IMR-90 (cell line): ENCODE results near the gene KIAA0408. TPM values are rescaled to one million over a fixed set of nuclear protein-coding genes. Genes with fewer than 3 reads are reported as not detected.
A peak's percentile ranks its signal among the peaks of the same experiment; 100 is the strongest.
"Not testable (repeated sequence)": the region's sequence is repeated elsewhere in the genome, so short reads cannot be mapped to it uniquely, and the experiment has no call there.

Experiments
- ATAC-seq: fragments of 200-7000 bp; cut with Tn5 transposase; 2 replicates; pipeline ENCODE4 v1.9.1; 2020; ENCODE audit warnings: low read depth, mild to moderate bottlenecking, moderate library complexity
- BruUV-seq: library from RNA; stranded (reverse); fragments of 400-500 nt; replicated peaks from 2 replicates; lab custom pipeline; 2021; lab: Mats Ljungman, UMichigan
- CTCF ChIA-PET: fragments of 300-600 bp; formaldehyde crosslinking; extraction: SDS; loops from one replicate; lab custom pipeline; 2021; ENCODE audit warnings: antibody characterized with exemption; lab: Yijun Ruan, JAX
- POLR2A ChIA-PET: fragments of 300-600 bp; sonication (Branson Sonifier 250); formaldehyde crosslinking; loops from one replicate; lab custom pipeline; 2022; ENCODE audit warnings: antibody characterized with exemption; ENCODE audit not compliant: unreplicated experiment; lab: Charles Lee
- DNase-seq: peaks from one replicate; pipeline ENCODE4 v3.0.0; 2013
- H2AFZ ChIP-seq: replicated peaks from 2 replicates; pipeline ENCODE3; 2013; ENCODE audit warnings: low read length, mild to moderate bottlenecking; ENCODE audit not compliant: poor library complexity
- H2AK5ac ChIP-seq: 2 replicates; pipeline ENCODE4 v1.6.1; 2013; ENCODE audit warnings: low read depth, low read length, inconsistent platforms
- H2AK9ac ChIP-seq: replicated peaks from 2 replicates; pipeline ENCODE3; 2013; ENCODE audit warnings: mild to moderate bottlenecking, low read depth, low read length, moderate library complexity; ENCODE audit not compliant: poor library complexity
- H2BK120ac ChIP-seq: 2 replicates; pipeline ENCODE4 v1.6.1; 2013; ENCODE audit warnings: low read depth, low read length, inconsistent platforms
- H2BK15ac ChIP-seq: 3 replicates; pipeline ENCODE4 v1.6.1; 2013; ENCODE audit warnings: low read depth, low read length, inconsistent platforms
- H2BK20ac ChIP-seq: 2 replicates; pipeline ENCODE4 v1.6.1; 2013; ENCODE audit warnings: low read depth, mild to moderate bottlenecking, inconsistent platforms, low read length, moderate library complexity
- H2BK5ac ChIP-seq: 2 replicates; pipeline ENCODE4 v1.6.1; 2013; ENCODE audit warnings: mild to moderate bottlenecking, low read depth, low read length, inconsistent platforms; ENCODE audit not compliant: poor library complexity, severe bottlenecking
- H3K14ac ChIP-seq: replicated peaks from 2 replicates; pipeline ENCODE4 v1.6.1; 2013; ENCODE audit warnings: low read depth, low read length, inconsistent platforms
- H3K18ac ChIP-seq: 2 replicates; pipeline ENCODE4 v1.6.1; 2013; ENCODE audit warnings: low read depth, low read length, control low read depth
- H3K23ac ChIP-seq: 2 replicates; pipeline ENCODE4 v1.6.1; 2013; ENCODE audit warnings: low read depth, low read length, inconsistent platforms
- H3K27ac ChIP-seq: 2 replicates; pipeline ENCODE4 v1.5.1; 2013; ENCODE audit warnings: mild to moderate bottlenecking, control low read depth, low read length; ENCODE audit not compliant: insufficient read depth
- H3K27me3 ChIP-seq: 2 replicates; pipeline ENCODE4 v1.6.1; 2013; ENCODE audit warnings: low read length; ENCODE audit not compliant: control insufficient read depth, insufficient read depth
- H3K36me3 ChIP-seq: 2 replicates; pipeline ENCODE4 v1.6.1; 2013; ENCODE audit warnings: low read length, mixed read lengths; ENCODE audit not compliant: control insufficient read depth, insufficient read depth
- H3K4ac ChIP-seq: 2 replicates; pipeline ENCODE4 v1.6.1; 2013; ENCODE audit warnings: low read depth, low read length, inconsistent platforms
- H3K4me1 ChIP-seq: 2 replicates; pipeline ENCODE4 v1.6.1; 2013; ENCODE audit warnings: low read length, mixed read lengths; ENCODE audit not compliant: control insufficient read depth, insufficient read depth
- H3K4me2 ChIP-seq: 2 replicates; pipeline ENCODE4 v1.6.1; 2013; ENCODE audit warnings: low read depth, mild to moderate bottlenecking, control low read depth, low read length, moderate library complexity
- H3K4me3 ChIP-seq: 2 replicates; pipeline ENCODE4 v1.5.1; 2013; ENCODE audit warnings: low read depth, mild to moderate bottlenecking, control low read depth, low read length, moderate library complexity; ENCODE audit not compliant: insufficient read depth
- H3K56ac ChIP-seq: 2 replicates; pipeline ENCODE4 v1.6.1; 2013; ENCODE audit warnings: low read length, inconsistent platforms; ENCODE audit not compliant: insufficient read depth; ENCODE audit errors: extremely low read depth
- H3K79me1 ChIP-seq, 2 experiments: 2 replicates each; pipeline ENCODE4 v1.6.1; 2013; ENCODE audit warnings: low read length in 2 of 2, inconsistent platforms in 1 of 2, low read depth in 1 of 2
- H3K9ac ChIP-seq: 2 replicates; pipeline ENCODE4 v1.6.1; 2013; ENCODE audit warnings: low read depth, low read length, control low read depth
- H3K9me1 ChIP-seq: 2 replicates; pipeline ENCODE4 v1.6.1; 2013; ENCODE audit warnings: low read length, inconsistent platforms; ENCODE audit not compliant: insufficient read depth
- H3K9me3 ChIP-seq: 2 replicates; pipeline ENCODE4 v1.6.1; 2013; ENCODE audit warnings: low read length; ENCODE audit not compliant: control insufficient read depth, insufficient read depth
- H4K20me1 ChIP-seq: 2 replicates; pipeline ENCODE4 v1.6.1; 2013; ENCODE audit warnings: low read length, inconsistent platforms; ENCODE audit not compliant: insufficient read depth
- H4K5ac ChIP-seq: 2 replicates; pipeline ENCODE4 v1.6.1; 2013; ENCODE audit warnings: mild to moderate bottlenecking, low read depth, low read length, control low read depth
- H4K8ac ChIP-seq, 2 experiments: 2 replicates each; pipeline ENCODE4 v1.6.1; 2013; ENCODE audit warnings: low read depth in 2 of 2, low read length in 2 of 2, control low read depth in 1 of 2, inconsistent platforms in 1 of 2
- H4K91ac ChIP-seq: 2 replicates; pipeline ENCODE4 v1.6.1; 2013; ENCODE audit warnings: low read depth, low read length, inconsistent platforms; ENCODE audit not compliant: insufficient read depth
- MAFK ChIP-seq: IDR thresholded peaks from 2 replicates; pipeline ENCODE4 v1.6.1; 2012; ENCODE audit warnings: low read depth, low read length, improper control_type of control experiment
- WGBS, 2 experiments: methylation state at CpG; one replicate each; pipeline versions ENCODE4 v1.1.5 to v1.1.7; 2013; ENCODE audit warnings: missing lambda C conversion rate in 2 of 2; ENCODE audit not compliant: insufficient read length in 1 of 2; ENCODE audit errors: extremely low coverage in 2 of 2; 5-methylcytosine and 5-hydroxymethylcytosine counted together
- dilution Hi-C: fragments of 300-500 bp; cut with HindIII; formaldehyde crosslinking; loops from one replicate; pipeline ENCODE4 v1.14.3; 2018; ENCODE audit warnings: low sequenced_read_pairs; ENCODE audit not compliant: unreplicated experiment
- in situ Hi-C: fragments of 300-500 bp; cut with MboI; formaldehyde crosslinking; loops from 3 replicates; pipeline ENCODE4 v1.14.3; 2019; ENCODE audit warnings: low sequenced_read_pairs, inconsistent platforms, mixed read lengths
- intact Hi-C: fragments of 100-400 bp; cut with micrococcal nuclease; formaldehyde crosslinking; loops from 2 replicates; pipeline ENCODE4 v1.10.0; 2022
- polyA plus RNA-seq, 3 experiments: library from polyadenylated mRNA; depleted of rRNA; stranded (reverse); fragments of >200 nt; gene quantifications; 2 replicates each; pipeline ENCODE4 v1.2.3, GENCODE V29; 2012; ENCODE audit warnings: low replicate concordance in 1 of 3
- total RNA-seq: library from RNA; depleted of rRNA; stranded (reverse); fragments of >200 nt; gene quantifications from 2 replicates; pipeline ENCODE4 v1.2.3, GENCODE V29; 2012

Gene KIAA0408
- total and polyA plus RNA-seq, 2 of the 4 experiments (the other 2 are of a cell fraction), result 0.90 to 2.9 TPM

DNA sequence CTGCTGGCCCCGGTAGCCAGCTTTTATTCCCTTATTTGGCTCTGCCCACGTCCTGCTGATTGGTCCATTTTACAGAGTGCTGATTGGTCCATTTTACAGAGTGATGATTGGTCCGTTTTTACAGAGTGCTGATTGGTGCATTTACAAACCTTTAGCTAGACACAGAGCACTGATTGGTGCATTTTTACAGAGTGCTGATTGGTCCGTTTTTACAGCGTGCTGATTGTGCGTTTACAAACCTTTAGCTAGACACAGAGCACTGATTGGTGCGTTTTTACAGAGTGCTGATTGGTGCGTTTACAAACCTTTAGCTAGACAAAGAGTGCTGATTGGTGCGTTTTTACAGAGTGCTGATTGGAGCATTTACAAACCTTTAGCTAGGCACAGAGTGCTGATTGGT is 30.6 kb downstream of the KIAA0408 start:
- peak; percentile 26; the same call in 1 of the 2 replicates for TF ChIP-seq MAFK
- H3K23ac ChIP-seq, H3K27ac ChIP-seq, H2AFZ ChIP-seq, in situ Hi-C loops, H3K79me1 ChIP-seq, H3K9me3 ChIP-seq, H3K18ac ChIP-seq, H3K27me3 ChIP-seq, BruUV-seq, H2BK5ac ChIP-seq, DNase-seq, intact Hi-C loops, H2BK20ac ChIP-seq, ATAC-seq, H4K20me1 ChIP-seq, H3K14ac ChIP-seq, H4K5ac ChIP-seq, POLR2A ChIA-PET, H2BK15ac ChIP-seq, H3K4me2 ChIP-seq, H4K91ac ChIP-seq, CTCF ChIA-PET, H2AK9ac ChIP-seq, H3K9ac ChIP-seq, dilution Hi-C loops, H3K56ac ChIP-seq, H2AK5ac ChIP-seq, H3K9me1 ChIP-seq, H3K4me1 ChIP-seq, H4K8ac ChIP-seq, H3K4ac ChIP-seq, H3K36me3 ChIP-seq, H2BK120ac ChIP-seq, H3K4me3 ChIP-seq: not testable (repeated sequence)
- WGBS, 2 experiments, result 96% methylated on average over 3 of the region's 9 CpGs; no CpG with 5 or more reads in 1 of the 2 experiments
